Activated B cell treated with CpG ODN at 0.5 μM for 24 hours (primary cell): ENCODE results near the gene ACTN1. TPM values are rescaled to one million over a fixed set of nuclear protein-coding genes. Genes with fewer than 3 reads are reported as not detected.

Source experiments
- ATAC-seq: fragments of 200-7000 bp; cut with Tn5 transposase; one replicate; pipeline ENCODE4 v1.10.0; 2021; ENCODE audit warnings: low read depth, mild to moderate bottlenecking, moderate library complexity
- CTCF ChIA-PET: fragments of 350-600 bp; sonication (Branson Sonifier 250); formaldehyde crosslinking; loops from one replicate; lab custom pipeline; 2021; ENCODE audit warnings: antibody characterized with exemption; lab: Charles Lee
- POLR2A ChIA-PET: fragments of 350-600 bp; sonication (Branson Sonifier 250); formaldehyde crosslinking; loops from one replicate; lab custom pipeline; 2021; ENCODE audit warnings: antibody characterized with exemption; lab: Charles Lee
- DNase-seq: peaks from one replicate; pipeline ENCODE4 v3.0.0; 2022
- H3K27ac Mint-ChIP-seq: one replicate; pipeline ENCODE4 v1.8.0; 2020; ENCODE audit warnings: mixed read lengths
- H3K27me3 Mint-ChIP-seq: one replicate; pipeline ENCODE4 v1.8.0; 2021; ENCODE audit warnings: mixed read lengths
- H3K36me3 Mint-ChIP-seq: one replicate; pipeline ENCODE4 v1.8.0; 2021; ENCODE audit warnings: low read depth, mixed read lengths
- H3K4me1 Mint-ChIP-seq: one replicate; pipeline ENCODE4 v1.8.0; 2021; ENCODE audit warnings: mixed read lengths
- H3K4me3 Mint-ChIP-seq: one replicate; pipeline ENCODE4 v1.8.0; 2020; ENCODE audit warnings: mild to moderate bottlenecking, mixed read lengths
- H3K9me3 Mint-ChIP-seq: one replicate; pipeline ENCODE4 v1.8.0; 2020; ENCODE audit warnings: mixed read lengths
- intact Hi-C: fragments of 100-400 bp; cut with micrococcal nuclease; formaldehyde crosslinking; loops from one replicate; pipeline ENCODE4 v1.15.1; 2024
- total RNA-seq: library from RNA; stranded (reverse); gene quantifications from 2 replicates; pipeline ENCODE4 v1.2.3, GENCODE V29; 2022
- TF ChIP-seq, protein P1 (sequence below): fragments of 200-600 bp; IDR thresholded peaks from one replicate; pipeline ENCODE4 v1.8.0; 2022; ENCODE audit warnings: antibody characterized with exemption, mild to moderate bottlenecking

Gene ACTN1
- total RNA-seq, 1 donor from 2014 or later: 0.22 TPM

- Mint-ChIP-seq H3K36me3 (no peaks in the 10 kb centered on the region), H3K9me3 (no peaks in the 10 kb centered on the region), H3K27me3 (peaks cover 12% of the 10 kb centered on the region), H3K4me1 (peaks cover 3% of the 10 kb centered on the region), H3K4me3 (no peak overlapping the region), H3K27ac (no peak overlapping the region)
- POLR2A ChIA-PET: no interaction called here
- TF ChIP-seq, protein P1, sequence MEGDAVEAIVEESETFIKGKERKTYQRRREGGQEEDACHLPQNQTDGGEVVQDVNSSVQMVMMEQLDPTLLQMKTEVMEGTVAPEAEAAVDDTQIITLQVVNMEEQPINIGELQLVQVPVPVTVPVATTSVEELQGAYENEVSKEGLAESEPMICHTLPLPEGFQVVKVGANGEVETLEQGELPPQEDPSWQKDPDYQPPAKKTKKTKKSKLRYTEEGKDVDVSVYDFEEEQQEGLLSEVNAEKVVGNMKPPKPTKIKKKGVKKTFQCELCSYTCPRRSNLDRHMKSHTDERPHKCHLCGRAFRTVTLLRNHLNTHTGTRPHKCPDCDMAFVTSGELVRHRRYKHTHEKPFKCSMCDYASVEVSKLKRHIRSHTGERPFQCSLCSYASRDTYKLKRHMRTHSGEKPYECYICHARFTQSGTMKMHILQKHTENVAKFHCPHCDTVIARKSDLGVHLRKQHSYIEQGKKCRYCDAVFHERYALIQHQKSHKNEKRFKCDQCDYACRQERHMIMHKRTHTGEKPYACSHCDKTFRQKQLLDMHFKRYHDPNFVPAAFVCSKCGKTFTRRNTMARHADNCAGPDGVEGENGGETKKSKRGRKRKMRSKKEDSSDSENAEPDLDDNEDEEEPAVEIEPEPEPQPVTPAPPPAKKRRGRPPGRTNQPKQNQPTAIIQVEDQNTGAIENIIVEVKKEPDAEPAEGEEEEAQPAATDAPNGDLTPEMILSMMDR: no peak
- no peak for DNase-seq
- intact Hi-C loops: no loop called here
- no peak for ATAC-seq
- CTCF ChIA-PET: no interaction called here
Measured at GRCh38 chr14:68942296-68943035, 36.6 kb downstream of the ACTN1 start.

DNA sequence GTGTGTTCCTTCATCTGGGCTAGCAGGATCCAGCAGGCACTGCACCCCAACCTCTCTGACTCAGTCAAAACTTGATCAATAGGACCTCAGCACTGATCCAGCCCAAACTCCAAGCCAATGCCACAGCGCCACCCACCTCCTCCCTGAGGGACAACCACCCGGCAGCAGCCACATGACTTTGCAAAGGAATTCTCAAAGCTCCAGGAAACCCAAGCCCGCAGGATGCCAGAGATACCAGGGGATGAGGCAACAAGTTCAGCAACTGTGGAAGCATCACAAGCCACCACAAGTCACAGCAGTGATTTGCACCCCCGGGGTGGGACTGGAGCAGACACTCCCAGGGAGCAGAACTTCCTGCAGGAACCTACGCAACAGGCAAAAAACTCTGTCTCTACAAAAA, 37.3 kb downstream of the ACTN1 start:
- DNase-seq (no peak), ATAC-seq (no peak)
- Mint-ChIP-seq H3K4me1 (peaks cover 3% of the 10 kb centered on the region), H3K4me3 (no peak overlapping the region), H3K36me3 (no peaks in the 10 kb centered on the region), H3K27me3 (peaks cover 12% of the 10 kb centered on the region), H3K9me3 (no peaks in the 10 kb centered on the region), H3K27ac (no peak overlapping the region)
- TF ChIP-seq, protein P1: no peak
- CTCF ChIA-PET: no interaction called here
- POLR2A ChIA-PET: no interaction called here
- intact Hi-C loops: no loop called here

DNA sequence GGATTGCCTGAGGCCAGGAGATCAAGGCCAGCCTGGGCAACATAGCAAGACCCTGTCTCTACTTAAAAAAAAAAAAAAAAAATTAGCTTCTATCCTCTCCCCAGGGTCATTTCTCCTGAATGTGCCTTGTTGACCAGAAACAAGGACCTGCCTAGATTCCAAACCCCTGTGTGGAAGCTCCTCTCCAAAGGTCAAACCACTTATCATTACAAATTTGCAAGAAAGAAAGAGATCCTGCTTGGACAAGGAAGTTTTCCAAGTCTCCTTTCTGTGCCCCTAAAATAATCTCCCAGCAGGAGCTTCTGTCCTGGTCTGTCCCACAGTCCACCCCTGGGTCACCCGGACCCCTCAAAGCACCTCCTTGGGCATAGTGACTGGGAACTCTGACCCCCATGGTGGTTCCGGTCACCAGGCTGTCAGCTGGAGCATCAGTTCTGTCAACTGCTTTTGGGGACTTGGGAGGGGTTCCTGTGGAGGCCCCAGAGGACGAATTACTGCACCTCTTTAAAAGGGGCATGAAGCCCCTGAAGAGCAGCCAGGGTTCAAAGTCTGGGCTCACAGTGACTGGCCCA, 38.4 kb downstream of the ACTN1 start:
- H3K4me3 Mint-ChIP-seq: no peak overlapping the region
- ATAC-seq (no peak), DNase-seq (no peak)
- H3K27ac Mint-ChIP-seq: no peak overlapping the region
- H3K9me3 Mint-ChIP-seq: no peaks in the 10 kb centered on the region
- intact Hi-C loops: no loop called here
- peaks cover 10% of the 10 kb centered on the region for H3K27me3 Mint-ChIP-seq
- POLR2A ChIA-PET: no interaction called here
- peaks cover 1% of the 10 kb centered on the region for H3K4me1 Mint-ChIP-seq
- TF ChIP-seq, protein P1: no peak
- no peaks in the 10 kb centered on the region for H3K36me3 Mint-ChIP-seq
- CTCF ChIA-PET: no interaction called here

GRCh38 chr14:68939893-68940613, 39.0 kb downstream of the ACTN1 start:
- ATAC-seq: no peak
- intact Hi-C loops: no loop called here
- ChIA-PET POLR2A (no interaction called here), CTCF (no interaction called here)
- Mint-ChIP-seq H3K27me3 (peaks cover 6% of the 10 kb centered on the region), H3K4me1 (no peaks in the 10 kb centered on the region), H3K36me3 (no peaks in the 10 kb centered on the region), H3K27ac (no peak overlapping the region), H3K4me3 (no peak overlapping the region), H3K9me3 (no peaks in the 10 kb centered on the region)
- DNase-seq: no peak
- TF ChIP-seq, protein P1: no peak
